Osteocyte (in vitro differentiated cells): ENCODE measurements around the gene AFF3. TPM values are rescaled to one million over a fixed set of nuclear protein-coding genes. Genes with fewer than 3 reads are reported as not detected.

ENCODE experiments used
- DNase-seq: peaks from one replicate; pipeline ENCODE4 v3.0.0; 2021; ENCODE audit warnings: mixed read lengths; ENCODE audit not compliant: unreplicated experiment; ENCODE audit errors: extremely low spot score
- H3K27ac Mint-ChIP-seq: one replicate; pipeline ENCODE4 v1.8.0; 2021; ENCODE audit warnings: mild to moderate bottlenecking, mixed read lengths; ENCODE audit not compliant: unreplicated experiment
- H3K27me3 Mint-ChIP-seq: one replicate; pipeline ENCODE4 v1.8.0; 2021; ENCODE audit warnings: mixed read lengths; ENCODE audit not compliant: unreplicated experiment
- H3K36me3 Mint-ChIP-seq: one replicate; pipeline ENCODE4 v1.8.0; 2021; ENCODE audit warnings: mixed read lengths; ENCODE audit not compliant: unreplicated experiment
- H3K4me1 Mint-ChIP-seq: one replicate; pipeline ENCODE4 v1.8.0; 2021; ENCODE audit warnings: mixed read lengths; ENCODE audit not compliant: unreplicated experiment
- H3K4me3 Mint-ChIP-seq: one replicate; pipeline ENCODE4 v1.8.0; 2021; ENCODE audit warnings: mild to moderate bottlenecking, moderate library complexity, mixed read lengths; ENCODE audit not compliant: unreplicated experiment
- H3K9me3 Mint-ChIP-seq: one replicate; pipeline ENCODE4 v1.8.0; 2021; ENCODE audit warnings: mixed read lengths; ENCODE audit not compliant: unreplicated experiment
- CTCF ChIP-seq: fragments of 200-600 bp; sonication (generic); IDR thresholded peaks from 2 replicates; pipeline ENCODE4 v1.5.0; 2021; ENCODE audit warnings: antibody characterized with exemption, mild to moderate bottlenecking, moderate library complexity
- total RNA-seq: library from RNA; stranded (reverse); gene quantifications from 2 replicates; pipeline ENCODE4 v1.2.1, GENCODE V29; 2021

The AFF3 gene
- total RNA-seq, 1 donor from 2014 or later: 248 TPM

- Mint-ChIP-seq H3K4me1 (peaks cover 32% of the 10 kb centered on the region), H3K4me3 (no peak overlapping the region), H3K9me3 (no peaks in the 10 kb centered on the region), H3K36me3 (peaks cover 32% of the 10 kb centered on the region), H3K27ac (no peak overlapping the region), H3K27me3 (no peaks in the 10 kb centered on the region)
- TF ChIP-seq CTCF: no peak
- no peak for DNase-seq
These were observed 251.6 kb downstream of the AFF3 start for GRCh38 chr2:99890568-99891427.

DNA sequence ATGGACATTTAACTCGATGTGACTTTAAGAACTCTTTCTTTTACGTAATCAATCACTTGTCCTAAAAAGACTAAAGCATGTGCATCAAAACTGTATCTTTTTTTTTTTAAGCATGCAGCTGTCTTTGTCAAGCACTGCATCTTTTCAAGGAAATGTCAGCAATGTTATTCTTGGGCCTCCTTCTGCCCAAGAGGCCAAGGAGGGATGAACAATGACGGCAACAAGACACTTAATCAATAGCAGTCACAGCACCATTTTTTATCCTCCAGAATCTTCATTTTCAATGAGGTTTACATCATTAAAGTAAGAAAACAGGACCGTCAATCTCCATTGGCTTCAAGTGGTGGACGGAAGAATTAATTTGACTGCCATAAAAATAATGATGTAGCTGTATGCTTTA is 253.8 kb downstream of the AFF3 start:
- peaks cover 31% of the 10 kb centered on the region for H3K36me3 Mint-ChIP-seq
- H3K4me1 Mint-ChIP-seq: peaks cover 51% of the 10 kb centered on the region
- H3K27me3 Mint-ChIP-seq: no peaks in the 10 kb centered on the region
- no peak for TF ChIP-seq CTCF
- H3K9me3 Mint-ChIP-seq: no peaks in the 10 kb centered on the region
- H3K27ac Mint-ChIP-seq: peak overlapping the region; percentile 68
- H3K4me3 Mint-ChIP-seq: no peak overlapping the region
- no peak for DNase-seq

GRCh38 chr2:99886418-99886817 is 256.0 kb downstream of the AFF3 start:
- Mint-ChIP-seq H3K27me3 (no peaks in the 10 kb centered on the region), H3K4me1 (peaks cover 69% of the 10 kb centered on the region), H3K9me3 (no peaks in the 10 kb centered on the region), H3K36me3 (peaks cover 26% of the 10 kb centered on the region), H3K27ac (no peak overlapping the region), H3K4me3 (no peak overlapping the region)
- no peak for TF ChIP-seq CTCF
- no peak for DNase-seq

DNA sequence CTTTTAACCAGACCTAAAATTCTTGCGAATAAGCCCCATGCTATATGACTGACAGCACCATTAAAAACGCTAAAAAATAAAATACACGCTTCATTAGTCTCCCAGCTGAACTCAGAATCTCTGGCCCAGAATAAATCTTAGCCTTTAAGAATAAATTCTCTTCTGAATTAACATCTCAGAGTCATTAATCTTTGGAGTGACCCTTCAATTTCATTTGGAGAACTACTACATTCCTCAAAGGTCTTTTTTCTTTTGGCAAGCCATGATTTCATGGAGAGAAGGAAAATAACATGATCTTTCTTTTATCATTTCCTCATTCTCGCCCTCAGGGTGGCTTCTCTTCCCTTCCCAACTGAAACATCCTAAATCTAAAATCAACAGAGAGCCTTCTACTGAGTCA is 259.0 kb downstream of the AFF3 start:
- Mint-ChIP-seq H3K4me3 (peak overlapping the region; percentile 7), H3K9me3 (no peaks in the 10 kb centered on the region)

More for the DNA sequence above, 259.0 kb downstream of the AFF3 start:
- H3K27me3 Mint-ChIP-seq: no peaks in the 10 kb centered on the region
- H3K27ac Mint-ChIP-seq: peak overlapping the region; percentile 89
- H3K36me3 Mint-ChIP-seq: peaks cover 17% of the 10 kb centered on the region
- no peak for TF ChIP-seq CTCF
- H3K4me1 Mint-ChIP-seq: peaks cover 92% of the 10 kb centered on the region
- DNase-seq: no peak
